Activated T-helper 1 cell treated with anti-CD3 and anti-CD28 coated beads, Interleukin-12 subunit alpha, Interleukin-12 subunit beta, Interleukin-2, Interleukin-4 antibody, amounts not matched to agents 30 ng/mL and 10 ng/mL and 1 ng/mL, durations not matched to agents 14 hours and 24 hours and 36 hours (primary cell): ENCODE data around the gene CPNE9. TPM values are rescaled to one million over a fixed set of nuclear protein-coding genes. Genes with fewer than 3 reads are reported as not detected.

Experiments used
- DNase-seq: peaks from one replicate; pipeline ENCODE4 v3.0.0; 2021; ENCODE audit warnings: low spot score
- H3K27ac Mint-ChIP-seq: one replicate; pipeline ENCODE4 v1.8.0; 2021; ENCODE audit warnings: mild to moderate bottlenecking, mixed read lengths
- H3K27me3 Mint-ChIP-seq: one replicate; pipeline ENCODE4 v1.8.0; 2022; ENCODE audit warnings: mild to moderate bottlenecking, moderate library complexity, mixed read lengths; ENCODE audit not compliant: insufficient read depth
- H3K36me3 Mint-ChIP-seq: one replicate; pipeline ENCODE4 v1.8.0; 2021; ENCODE audit warnings: low read depth, mixed read lengths
- H3K4me1 Mint-ChIP-seq: one replicate; pipeline ENCODE4 v1.8.0; 2021; ENCODE audit warnings: low read depth, mixed read lengths
- H3K4me3 Mint-ChIP-seq: one replicate; pipeline ENCODE4 v1.8.0; 2021; ENCODE audit warnings: mild to moderate bottlenecking, moderate library complexity, mixed read lengths
- H3K9me3 Mint-ChIP-seq: one replicate; pipeline ENCODE4 v1.8.0; 2021; ENCODE audit warnings: mixed read lengths
- intact Hi-C: fragments of 100-400 bp; cut with micrococcal nuclease; formaldehyde crosslinking; loops from one replicate; pipeline ENCODE4 v1.15.1; 2024
- total RNA-seq: library from RNA; stranded (reverse); gene quantifications from 2 replicates; pipeline ENCODE4 v1.2.3, GENCODE V29; 2022

CPNE9 gene
- total RNA-seq, 1 donor from 2014 or later: not detected

DNA sequence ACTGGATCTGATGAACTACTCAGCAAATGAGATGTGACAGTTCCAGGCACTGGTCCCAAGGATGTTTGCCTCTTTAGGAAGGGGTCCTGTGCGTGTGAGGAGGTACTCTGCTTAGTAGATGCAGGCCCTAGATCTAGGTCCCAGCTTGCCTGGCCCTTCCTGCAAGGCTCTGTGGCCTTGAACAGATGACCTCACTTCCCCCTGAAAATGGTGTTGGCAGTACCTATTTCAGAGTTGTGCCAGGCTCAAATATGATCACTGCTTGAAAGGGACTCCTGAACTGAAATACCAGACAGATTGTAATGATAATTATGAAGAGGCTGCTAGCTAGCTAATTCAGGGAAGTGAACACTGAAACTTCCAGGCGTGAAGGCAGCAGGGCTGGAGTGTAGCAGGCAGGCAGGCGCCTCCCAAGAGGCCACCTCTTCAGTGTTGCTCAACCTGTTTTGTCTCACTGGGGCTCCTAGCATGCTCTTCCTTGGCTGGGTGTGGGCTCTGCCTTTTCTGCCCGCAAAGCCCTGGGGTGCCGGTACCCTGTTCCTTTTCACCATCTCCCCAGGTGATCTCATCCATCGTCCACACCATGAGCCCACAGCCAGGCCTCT is 24.1 kb upstream of the CPNE9 start:
- no peak overlapping the region for H3K4me3 Mint-ChIP-seq
- peak overlapping the region; percentile 21 for H3K27ac Mint-ChIP-seq
- H3K36me3 Mint-ChIP-seq: peaks cover 47% of the 10 kb centered on the region
- H3K27me3 Mint-ChIP-seq: no peaks in the 10 kb centered on the region
- H3K4me1 Mint-ChIP-seq: no peaks in the 10 kb centered on the region
- DNase-seq: no peak
- intact Hi-C loops: no loop called here
- H3K9me3 Mint-ChIP-seq: no peaks in the 10 kb centered on the region

DNA sequence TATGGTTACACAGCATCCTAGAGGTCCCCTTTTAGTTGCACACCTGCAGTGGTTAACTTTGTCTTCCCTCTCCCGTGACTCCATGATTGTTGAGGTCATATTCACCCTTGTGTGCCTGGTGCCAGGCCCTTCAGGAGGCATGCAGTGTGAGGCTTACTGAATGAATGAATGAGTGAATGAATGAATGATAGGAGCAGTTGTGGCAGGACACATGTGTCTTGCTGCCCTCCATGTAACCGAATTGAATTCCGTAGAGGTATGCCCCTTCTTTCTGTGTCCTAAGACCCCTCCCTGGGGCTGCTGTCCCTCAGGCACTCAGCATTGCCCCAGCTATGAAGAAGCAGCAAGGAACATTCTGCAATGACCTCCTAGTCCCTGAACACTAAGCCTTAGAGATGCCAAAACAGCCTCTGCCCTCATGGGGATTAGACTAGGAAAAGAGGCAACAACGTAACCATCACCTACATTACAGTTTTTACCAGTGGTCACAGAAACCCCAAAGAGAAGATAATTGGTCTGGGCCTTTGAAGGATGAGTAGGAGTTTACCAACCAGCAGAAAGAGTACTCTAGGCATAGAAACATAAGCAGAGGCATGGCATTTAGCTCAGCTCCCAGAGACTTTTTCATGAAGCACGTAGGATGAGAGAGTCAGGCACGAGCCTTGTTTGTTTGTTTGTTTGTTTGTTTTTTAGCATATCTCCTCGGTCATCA is 22.5 kb upstream of the CPNE9 start:
- Mint-ChIP-seq H3K27me3 (no peaks in the 10 kb centered on the region), H3K36me3 (peaks cover 52% of the 10 kb centered on the region), H3K4me1 (no peaks in the 10 kb centered on the region), H3K27ac (no peak overlapping the region), H3K4me3 (no peak overlapping the region), H3K9me3 (no peaks in the 10 kb centered on the region)
- DNase-seq: no peak
- intact Hi-C loops: no loop called here

DNA sequence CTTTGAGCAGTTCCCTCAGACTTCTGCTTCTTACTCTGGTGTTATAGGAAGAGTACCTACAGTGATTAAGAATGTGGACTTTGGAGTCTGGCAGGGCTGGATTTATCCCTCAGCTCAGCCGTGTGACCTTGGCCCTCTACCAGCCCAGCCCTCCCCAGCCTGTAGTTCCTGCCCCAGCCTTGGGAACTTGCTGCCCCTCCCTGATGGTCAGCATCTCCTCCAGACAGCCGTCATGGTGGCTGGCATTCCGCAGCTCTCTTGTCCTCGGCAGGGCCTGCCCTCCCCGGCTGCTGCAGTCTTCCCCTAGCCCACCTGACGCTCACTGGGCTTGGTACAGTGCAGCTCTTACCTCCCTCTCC is 21.9 kb upstream of the CPNE9 start:
- Mint-ChIP-seq H3K4me3 (no peak overlapping the region), H3K4me1 (no peaks in the 10 kb centered on the region), H3K36me3 (peaks cover 52% of the 10 kb centered on the region)

DNA sequence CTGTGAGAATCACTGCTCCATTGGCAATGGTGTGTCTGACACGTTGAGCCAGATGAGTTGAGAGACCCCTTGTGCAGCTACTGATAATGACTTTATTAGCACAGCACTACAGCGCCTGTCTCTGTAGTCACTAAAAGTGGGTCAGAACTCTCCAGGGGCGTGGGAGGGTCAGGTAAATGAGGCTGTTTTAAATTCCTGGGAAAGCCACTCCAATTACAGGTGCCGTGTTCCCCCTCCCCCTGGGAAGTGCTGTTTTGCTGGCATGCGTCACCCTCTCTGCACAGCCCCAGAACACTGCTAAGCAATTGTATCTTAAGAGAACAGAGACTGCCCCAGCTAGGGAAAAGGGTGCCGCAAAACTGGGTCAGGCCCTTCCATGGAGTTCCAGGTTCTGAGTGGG is 21.5 kb upstream of the CPNE9 start:
- Mint-ChIP-seq H3K27ac (no peak overlapping the region), H3K27me3 (no peaks in the 10 kb centered on the region), H3K4me3 (no peak overlapping the region), H3K36me3 (peaks cover 51% of the 10 kb centered on the region), H3K4me1 (no peaks in the 10 kb centered on the region), H3K9me3 (no peaks in the 10 kb centered on the region)
- DNase-seq: no peak
- intact Hi-C loops: no loop called here

More for the DNA sequence above, 21.9 kb upstream of the CPNE9 start:
- no peak for DNase-seq
- intact Hi-C loops: no loop called here
- H3K9me3 Mint-ChIP-seq: no peaks in the 10 kb centered on the region
- H3K27me3 Mint-ChIP-seq: no peaks in the 10 kb centered on the region
- no peak overlapping the region for H3K27ac Mint-ChIP-seq

DNA sequence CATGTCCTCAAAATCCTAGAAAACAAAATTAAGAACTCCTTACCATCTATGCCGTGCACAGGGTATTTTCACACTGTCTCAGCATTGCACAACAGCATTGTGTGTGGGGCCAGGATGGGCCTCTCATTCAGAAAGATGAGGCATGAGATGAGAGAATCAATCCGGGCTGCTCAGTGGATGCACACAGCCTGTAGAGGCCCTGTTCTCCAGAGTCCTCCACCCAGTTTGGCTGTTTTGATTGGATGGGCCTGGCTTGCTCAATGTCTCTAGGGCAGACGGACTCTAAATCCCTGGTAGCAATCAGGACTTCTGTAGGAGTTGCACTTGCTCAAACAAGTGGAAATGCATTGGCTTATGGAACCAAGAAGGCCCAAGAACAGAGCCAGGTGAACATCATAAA is 20.2 kb upstream of the CPNE9 start:
- H3K27ac Mint-ChIP-seq: no peak overlapping the region
- H3K9me3 Mint-ChIP-seq: no peaks in the 10 kb centered on the region
- peaks cover 43% of the 10 kb centered on the region for H3K36me3 Mint-ChIP-seq
- H3K4me1 Mint-ChIP-seq: no peaks in the 10 kb centered on the region
- intact Hi-C loops: no loop called here
- H3K4me3 Mint-ChIP-seq: no peak overlapping the region
- no peaks in the 10 kb centered on the region for H3K27me3 Mint-ChIP-seq
- DNase-seq: no peak

DNA sequence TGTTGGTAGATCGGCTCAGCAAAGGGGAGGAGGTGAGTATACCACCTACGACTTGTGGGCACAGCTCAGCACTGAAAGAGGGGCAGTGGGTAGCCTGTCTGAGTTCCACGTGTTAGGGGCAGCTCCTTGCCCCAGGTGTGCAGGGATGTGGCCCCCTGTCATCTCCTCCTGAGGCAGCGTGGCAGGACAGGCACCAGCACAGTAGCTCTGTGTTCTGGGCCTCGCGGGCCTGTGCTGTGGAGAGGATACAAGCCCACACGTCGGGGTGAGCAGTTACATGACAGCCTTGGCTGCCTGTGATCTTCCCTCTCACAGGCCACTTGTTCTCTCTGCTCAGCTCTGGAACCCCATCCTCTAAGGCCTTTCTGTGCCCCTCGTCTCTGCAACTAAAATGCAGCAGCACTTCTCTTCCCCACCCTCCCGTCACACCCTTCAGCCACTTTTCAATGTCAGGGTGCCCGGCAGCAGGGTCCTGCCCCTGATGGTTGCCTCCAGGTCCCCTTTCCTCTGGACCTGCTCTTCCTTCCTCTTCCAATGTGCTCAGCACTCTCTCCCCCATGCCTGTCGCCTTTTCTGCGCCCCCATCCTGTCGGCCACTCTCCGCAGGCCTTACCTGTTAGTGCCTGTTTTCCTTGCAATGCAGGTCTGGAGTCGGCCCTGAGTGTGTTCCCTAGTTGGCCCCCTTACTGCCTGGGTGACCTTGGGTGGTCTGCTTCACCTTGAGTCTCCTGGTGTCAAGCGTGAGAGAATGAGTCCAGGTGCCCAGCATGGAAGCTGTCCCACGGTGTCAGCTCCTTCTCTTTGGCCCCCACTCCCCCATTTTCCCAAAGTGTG is 18.2 kb upstream of the CPNE9 start:
- Mint-ChIP-seq H3K9me3 (no peaks in the 10 kb centered on the region), H3K4me3 (no peak overlapping the region), H3K27me3 (no peaks in the 10 kb centered on the region), H3K36me3 (peaks cover 47% of the 10 kb centered on the region), H3K27ac (no peak overlapping the region), H3K4me1 (no peaks in the 10 kb centered on the region)
- intact Hi-C loops: no loop called here
- DNase-seq: no peak

DNA sequence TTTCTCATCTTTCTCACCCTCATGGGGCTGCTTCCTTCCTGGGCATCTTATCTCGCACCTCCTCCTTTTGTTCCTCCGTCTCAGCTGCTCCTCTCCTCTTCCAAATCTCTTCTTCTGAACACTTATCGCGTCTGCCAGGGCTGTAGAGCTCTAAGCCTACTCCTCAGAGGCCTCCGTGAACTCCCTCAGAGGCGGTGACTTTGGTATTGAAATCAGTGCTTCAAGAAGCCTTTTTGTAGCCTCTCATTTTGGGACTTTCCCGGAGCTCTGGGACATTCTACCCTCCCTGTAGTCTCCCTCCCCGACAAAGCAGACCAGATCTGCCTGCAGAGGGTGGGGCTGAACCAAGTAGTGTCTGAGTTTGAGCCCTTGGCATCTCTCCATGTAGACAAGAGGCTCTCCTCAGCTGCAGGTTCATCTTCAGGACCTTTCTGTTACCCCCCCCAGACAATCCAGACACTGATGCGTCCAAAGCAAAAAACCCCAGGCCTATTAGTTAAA is 17.5 kb upstream of the CPNE9 start:
- Mint-ChIP-seq H3K9me3 (no peaks in the 10 kb centered on the region), H3K4me3 (no peak overlapping the region), H3K27ac (no peak overlapping the region), H3K36me3 (peaks cover 43% of the 10 kb centered on the region), H3K4me1 (no peaks in the 10 kb centered on the region), H3K27me3 (no peaks in the 10 kb centered on the region)
- intact Hi-C loops: no loop called here
- no peak for DNase-seq

DNA sequence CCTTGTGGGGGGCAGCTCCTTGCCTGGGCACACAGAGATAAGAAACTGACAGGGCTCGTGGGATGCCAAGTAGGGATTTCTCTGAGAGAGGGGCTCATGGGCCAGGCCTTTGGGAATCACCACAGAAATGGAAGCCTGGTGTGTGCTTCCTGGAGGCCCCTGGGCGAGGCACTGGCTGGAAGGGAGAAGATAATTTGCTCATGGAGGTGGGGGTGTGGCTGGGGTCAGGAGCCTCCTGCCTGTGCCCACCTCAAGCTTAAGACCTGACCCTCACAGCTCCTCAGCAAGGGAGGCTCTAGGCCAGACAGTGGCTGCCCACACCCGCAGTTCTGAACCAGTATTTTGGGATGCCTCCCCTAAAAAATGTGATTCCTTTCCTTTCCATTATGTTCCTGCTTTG is 16.9 kb upstream of the CPNE9 start:
- Mint-ChIP-seq H3K27ac (no peak overlapping the region), H3K4me3 (no peak overlapping the region), H3K36me3 (peaks cover 38% of the 10 kb centered on the region), H3K27me3 (no peaks in the 10 kb centered on the region), H3K4me1 (no peaks in the 10 kb centered on the region), H3K9me3 (no peaks in the 10 kb centered on the region)
- no peak for DNase-seq
- intact Hi-C loops: no loop called here

DNA sequence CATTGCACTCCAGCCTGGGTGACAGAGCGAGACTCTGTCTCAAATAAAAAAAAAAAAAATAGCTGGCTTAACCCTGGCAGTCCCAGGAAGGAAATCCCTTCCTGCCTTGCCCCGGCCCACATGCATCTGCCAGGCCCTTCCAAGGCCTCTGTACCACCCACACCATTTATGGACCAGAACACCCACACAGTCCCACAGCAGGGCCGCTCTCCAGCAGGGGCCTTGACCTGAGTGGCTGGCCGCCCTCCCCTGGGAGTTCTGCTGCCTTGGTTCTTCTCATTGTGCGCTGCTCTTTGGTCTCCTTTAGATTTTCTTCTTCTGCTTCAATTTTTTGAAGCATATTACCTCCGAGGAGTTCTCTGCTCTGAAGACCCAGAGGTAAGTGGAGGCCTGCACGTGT is 16.1 kb upstream of the CPNE9 start:
- Mint-ChIP-seq H3K9me3 (no peaks in the 10 kb centered on the region), H3K4me1 (no peaks in the 10 kb centered on the region), H3K36me3 (peaks cover 39% of the 10 kb centered on the region), H3K4me3 (no peak overlapping the region), H3K27ac (no peak overlapping the region), H3K27me3 (no peaks in the 10 kb centered on the region)
- no peak for DNase-seq
- intact Hi-C loops: no loop called here

DNA sequence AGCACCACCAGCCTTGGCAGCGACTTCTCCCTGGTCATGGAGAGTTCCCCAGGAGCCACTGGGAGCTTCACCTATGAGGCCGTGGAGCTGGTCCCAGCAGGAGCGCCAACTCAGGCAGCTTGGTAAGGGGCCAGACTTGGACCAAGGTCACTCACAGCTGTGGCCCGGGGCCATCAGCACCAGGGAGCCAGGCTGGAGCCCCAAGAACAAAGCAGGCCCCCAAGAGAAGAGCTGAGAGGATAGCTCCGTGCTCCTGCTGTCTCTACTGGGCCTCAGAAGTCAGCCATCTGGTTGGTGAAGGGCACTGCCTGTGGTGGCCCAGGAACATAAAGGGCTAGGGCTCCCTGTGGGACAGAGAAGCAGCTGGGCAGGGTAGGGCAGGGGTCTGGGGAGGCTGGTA is 14.7 kb upstream of the CPNE9 start:
- Mint-ChIP-seq H3K36me3 (peaks cover 32% of the 10 kb centered on the region), H3K27ac (no peak overlapping the region), H3K4me1 (no peaks in the 10 kb centered on the region), H3K9me3 (no peaks in the 10 kb centered on the region), H3K4me3 (no peak overlapping the region), H3K27me3 (no peaks in the 10 kb centered on the region)
- DNase-seq: no peak
- intact Hi-C loops: loop anchor here (1.0 kb wide), 1 partner anchor 18 kb away; no protein-coding TSS in a partner anchor

DNA sequence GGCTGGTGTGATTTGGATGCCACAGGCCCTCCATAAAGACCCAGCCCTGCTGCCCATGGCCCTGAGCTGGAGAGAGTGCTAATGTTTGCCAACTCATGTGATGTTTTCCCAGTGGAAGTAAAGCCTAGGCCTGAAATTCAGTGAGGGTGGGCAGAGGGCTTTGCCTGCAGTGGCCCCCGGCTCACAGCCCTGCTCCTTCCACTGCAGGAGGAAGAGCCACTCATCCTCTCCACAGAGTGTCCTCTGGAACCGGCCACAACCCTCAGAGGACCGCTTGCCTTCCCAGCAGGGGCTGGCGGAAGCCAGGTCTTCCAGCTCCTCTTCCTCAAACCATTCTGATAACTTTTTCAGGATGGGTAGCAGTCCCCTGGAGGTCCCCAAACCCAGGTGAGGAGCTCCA is 13.9 kb upstream of the CPNE9 start:
- intact Hi-C loops: no loop called here
- H3K9me3 Mint-ChIP-seq: no peaks in the 10 kb centered on the region
- no peaks in the 10 kb centered on the region for H3K27me3 Mint-ChIP-seq
- H3K4me1 Mint-ChIP-seq: no peaks in the 10 kb centered on the region
- no peak overlapping the region for H3K27ac Mint-ChIP-seq
- DNase-seq: no peak
- peaks cover 33% of the 10 kb centered on the region for H3K36me3 Mint-ChIP-seq
- H3K4me3 Mint-ChIP-seq: no peak overlapping the region

DNA sequence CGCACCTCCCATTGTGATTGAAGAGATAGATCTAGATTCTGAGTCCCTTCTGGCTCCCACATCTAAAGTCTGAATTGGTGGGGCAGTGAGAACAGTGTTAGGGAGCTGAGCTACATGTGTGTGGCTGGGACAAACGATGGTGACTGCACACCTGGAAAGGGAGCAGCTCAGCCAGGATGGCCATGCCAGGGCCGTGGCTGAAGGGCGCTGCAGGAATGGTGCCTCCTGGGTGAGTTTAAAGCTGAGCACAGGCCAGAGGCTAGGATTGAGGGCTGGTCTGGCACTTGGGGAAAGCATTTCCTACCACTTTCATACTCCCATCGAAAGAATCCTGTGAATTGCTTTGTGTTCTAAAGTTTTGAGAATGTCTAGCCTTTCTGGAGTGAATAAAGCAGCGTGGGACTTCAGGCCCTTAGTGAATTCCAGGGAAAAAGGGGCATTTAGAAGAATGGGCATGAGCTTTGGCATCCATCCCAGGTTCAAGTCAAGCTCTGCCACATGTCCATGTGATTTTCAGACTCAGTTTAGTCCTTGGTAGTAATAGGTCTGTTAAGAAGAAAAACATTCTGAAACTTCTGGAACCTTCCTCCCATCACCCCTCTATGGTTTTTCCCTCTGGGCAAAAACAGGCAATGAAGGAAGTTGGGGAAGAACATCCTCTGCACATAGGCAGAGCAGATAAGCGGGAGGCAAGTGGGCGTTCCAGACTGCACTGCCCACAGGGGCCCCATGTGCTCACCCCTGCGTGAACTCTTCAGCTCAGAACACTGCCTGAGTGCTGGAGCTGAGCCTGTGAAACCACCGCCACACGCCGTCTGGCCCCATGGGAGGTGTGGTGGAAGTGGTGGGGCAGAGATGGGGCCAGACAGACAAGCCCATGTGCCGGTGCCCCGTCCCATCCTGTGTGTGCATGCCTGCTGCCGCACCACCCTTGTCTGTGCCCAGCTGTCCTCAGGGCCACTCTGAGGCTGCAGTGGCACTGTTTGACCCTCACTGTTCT is 12.9 kb upstream of the CPNE9 start:
- no peak overlapping the region for H3K4me3 Mint-ChIP-seq
- no peaks in the 10 kb centered on the region for H3K27me3 Mint-ChIP-seq
- no peaks in the 10 kb centered on the region for H3K9me3 Mint-ChIP-seq
- peaks cover 31% of the 10 kb centered on the region for H3K36me3 Mint-ChIP-seq
- H3K27ac Mint-ChIP-seq: peak overlapping the region; percentile 23
- no peak for DNase-seq
- intact Hi-C loops: no loop called here
- H3K4me1 Mint-ChIP-seq: no peaks in the 10 kb centered on the region
